Neural cell (in vitro differentiated cells): ENCODE data around the gene SFRP5. TPM values are rescaled to one million over a fixed set of nuclear protein-coding genes. Genes with fewer than 3 reads are reported as not detected.

ENCODE experiments used
- H2AFZ ChIP-seq: fragments of 200-600, 300-800 bp; sonication (generic), shearing (Covaris generic); 2 replicates; pipeline ENCODE4 v1.6.0; 2014; ENCODE audit warnings: low read depth, mild to moderate bottlenecking, antibody characterized with exemption, low read length, moderate library complexity
- H3F3A ChIP-seq: fragments of 200-600 bp; shearing (Covaris generic); 2 replicates; pipeline ENCODE4 v1.6.1; 2016; ENCODE audit warnings: mild to moderate bottlenecking, moderate library complexity, mixed read lengths, antibody characterized with exemption, low read length; ENCODE audit not compliant: insufficient read depth, poor library complexity, severe bottlenecking
- H3K27ac ChIP-seq: fragments of 200-600, 300-800 bp; sonication (generic), shearing (Covaris generic); 2 replicates; pipeline ENCODE4 v1.5.1; 2014; ENCODE audit warnings: mild to moderate bottlenecking, low read length, moderate library complexity
- H3K27me3 ChIP-seq: fragments of 300-800, 200-600 bp; sonication (generic), shearing (Covaris generic); 2 replicates; pipeline ENCODE4 v1.6.0; 2014; ENCODE audit warnings: mild to moderate bottlenecking, low read depth, low read length, moderate library complexity; ENCODE audit not compliant: insufficient read depth
- H3K36me3 ChIP-seq: fragments of 300-800, 200-600 bp; sonication (generic), shearing (Covaris generic); 2 replicates; pipeline ENCODE4 v1.5.1; 2014; ENCODE audit warnings: mild to moderate bottlenecking, antibody characterized with exemption, low read length, moderate library complexity; ENCODE audit not compliant: insufficient read depth
- H3K4me2 ChIP-seq: fragments of 300-800, 200-600 bp; sonication (generic), shearing (Covaris generic); 2 replicates; pipeline ENCODE4 v1.6.0; 2014; ENCODE audit warnings: mild to moderate bottlenecking, low read length
- H3K4me3 ChIP-seq: fragments of 300-800, 200-600 bp; sonication (generic), shearing (Covaris generic); 2 replicates; pipeline ENCODE4 v1.5.1; 2014; ENCODE audit warnings: mild to moderate bottlenecking, low read length, moderate library complexity
- H3K79me2 ChIP-seq: fragments of 200-600 bp; shearing (Covaris generic); replicated peaks from 2 replicates; pipeline ENCODE4 v1.6.0; 2014; ENCODE audit warnings: mild to moderate bottlenecking, low read length, moderate library complexity; ENCODE audit not compliant: insufficient read depth
- H3K9ac ChIP-seq: fragments of 300-800, 200-600 bp; sonication (generic), shearing (Covaris generic); 2 replicates; pipeline ENCODE4 v1.6.1; 2016; ENCODE audit warnings: mild to moderate bottlenecking, low read length, mixed read lengths
- H3K9me2 ChIP-seq: fragments of 200-600 bp; shearing (Covaris generic); 2 replicates; pipeline ENCODE4 v1.6.1; 2016; ENCODE audit warnings: mild to moderate bottlenecking, low read length, mixed read lengths; ENCODE audit not compliant: insufficient read depth
- H3K9me3 ChIP-seq: fragments of 200-600, 300-800 bp; sonication (generic), shearing (Covaris generic); 2 replicates; pipeline ENCODE4 v1.6.1; 2016; ENCODE audit warnings: mild to moderate bottlenecking, mixed run types, low read length, moderate library complexity, mixed read lengths
- H4K20me1 ChIP-seq: fragments of 200-600 bp; shearing (Covaris generic); 2 replicates; pipeline ENCODE4 v1.6.1; 2016; ENCODE audit warnings: mild to moderate bottlenecking, mixed run types; ENCODE audit not compliant: insufficient read depth
- EP300 ChIP-seq: fragments of 450-650 bp; conservative IDR thresholded peaks from 2 replicates; pipeline ENCODE4 v1.6.1; 2014; ENCODE audit warnings: antibody characterized with exemption, mild to moderate bottlenecking, moderate library complexity; ENCODE audit not compliant: poor library complexity, severe bottlenecking
- EZH2 ChIP-seq: fragments of 200-600, 300-800 bp; shearing (Covaris generic), sonication (generic); IDR thresholded peaks from 2 replicates; pipeline ENCODE4 v1.6.1; 2014; ENCODE audit warnings: antibody characterized with exemption, low read length, borderline replicate concordance, mild to moderate bottlenecking; ENCODE audit not compliant: insufficient read depth, poor library complexity, severe bottlenecking
- MXI1 ChIP-seq: fragments of 450-650 bp; conservative IDR thresholded peaks from 2 replicates; pipeline ENCODE4 v1.6.1; 2014; ENCODE audit warnings: antibody characterized with exemption, mild to moderate bottlenecking; ENCODE audit not compliant: poor library complexity, severe bottlenecking
- POLR2AphosphoS5 ChIP-seq: IDR thresholded peaks from 2 replicates; pipeline ENCODE4 v1.6.1; 2012
- RAD21 ChIP-seq: fragments of 450-650 bp; conservative IDR thresholded peaks from 2 replicates; pipeline ENCODE4 v1.6.1; 2014; ENCODE audit warnings: antibody characterized with exemption, mild to moderate bottlenecking, moderate library complexity
- SMC3 ChIP-seq: fragments of 450-650 bp; conservative IDR thresholded peaks from 2 replicates; pipeline ENCODE4 v1.6.1; 2014; ENCODE audit warnings: antibody characterized with exemption, mild to moderate bottlenecking, moderate library complexity; ENCODE audit not compliant: poor library complexity
- TAF1 ChIP-seq: IDR thresholded peaks from 2 replicates; pipeline ENCODE4 v1.6.1; 2012; ENCODE audit warnings: low read depth
- polyA plus RNA-seq: library from polyadenylated mRNA; depleted of rRNA; stranded (reverse); fragments of >200 nt; gene quantifications from 2 replicates; pipeline ENCODE4 v1.2.3, GENCODE V29; 2014
- TF ChIP-seq, protein P1 (sequence below): fragments of 450-650 bp; IDR thresholded peaks from 2 replicates; pipeline ENCODE4 v1.5.1; 2014; ENCODE audit warnings: antibody characterized with exemption, mild to moderate bottlenecking, moderate library complexity; ENCODE audit not compliant: poor library complexity, severe bottlenecking
- TF ChIP-seq, protein P2 (sequence below): IDR thresholded peaks from 2 replicates; pipeline ENCODE4 v1.6.1; 2012; ENCODE audit warnings: borderline replicate concordance

The SFRP5 gene
- polyA plus RNA-seq, 1 donor from 2014 or later: 1.2 TPM

DNA sequence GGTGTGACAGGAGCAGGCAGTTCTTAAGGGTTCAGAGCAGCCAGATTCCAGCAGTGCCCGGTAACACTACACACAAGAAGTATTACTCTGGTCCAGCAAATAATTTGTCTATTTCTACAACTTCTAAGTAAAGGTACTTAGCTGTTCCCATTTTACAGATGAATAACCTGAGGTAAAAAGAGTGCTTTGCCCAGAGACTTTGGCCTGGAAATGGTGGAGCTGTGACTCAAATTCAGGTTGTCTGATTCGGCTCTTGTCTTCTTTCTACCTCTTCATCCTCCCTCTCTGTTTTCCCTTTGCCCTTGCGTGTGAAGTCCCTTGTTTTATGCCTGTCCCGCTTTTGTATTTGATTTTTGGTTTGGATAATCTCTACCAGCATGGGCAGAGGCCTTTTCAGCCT, 17.1 kb downstream of the SFRP5 start:
- H2AFZ ChIP-seq: no peak overlapping the region
- H3K27ac ChIP-seq: no peak overlapping the region
- H4K20me1 ChIP-seq: no peaks in the 10 kb centered on the region
- no peaks in the 10 kb centered on the region for H3K79me2 ChIP-seq
- no peaks in the 10 kb centered on the region for H3F3A ChIP-seq
- no peak overlapping the region for H3K9ac ChIP-seq
- H3K27me3 ChIP-seq: no peaks in the 10 kb centered on the region
- no peak overlapping the region for H3K4me2 ChIP-seq
- peaks cover 16% of the 10 kb centered on the region for H3K36me3 ChIP-seq
- H3K9me3 ChIP-seq: no peaks in the 10 kb centered on the region
- H3K4me3 ChIP-seq: no peak overlapping the region
- no peaks in the 10 kb centered on the region for H3K9me2 ChIP-seq
- TF ChIP-seq, protein P1, sequence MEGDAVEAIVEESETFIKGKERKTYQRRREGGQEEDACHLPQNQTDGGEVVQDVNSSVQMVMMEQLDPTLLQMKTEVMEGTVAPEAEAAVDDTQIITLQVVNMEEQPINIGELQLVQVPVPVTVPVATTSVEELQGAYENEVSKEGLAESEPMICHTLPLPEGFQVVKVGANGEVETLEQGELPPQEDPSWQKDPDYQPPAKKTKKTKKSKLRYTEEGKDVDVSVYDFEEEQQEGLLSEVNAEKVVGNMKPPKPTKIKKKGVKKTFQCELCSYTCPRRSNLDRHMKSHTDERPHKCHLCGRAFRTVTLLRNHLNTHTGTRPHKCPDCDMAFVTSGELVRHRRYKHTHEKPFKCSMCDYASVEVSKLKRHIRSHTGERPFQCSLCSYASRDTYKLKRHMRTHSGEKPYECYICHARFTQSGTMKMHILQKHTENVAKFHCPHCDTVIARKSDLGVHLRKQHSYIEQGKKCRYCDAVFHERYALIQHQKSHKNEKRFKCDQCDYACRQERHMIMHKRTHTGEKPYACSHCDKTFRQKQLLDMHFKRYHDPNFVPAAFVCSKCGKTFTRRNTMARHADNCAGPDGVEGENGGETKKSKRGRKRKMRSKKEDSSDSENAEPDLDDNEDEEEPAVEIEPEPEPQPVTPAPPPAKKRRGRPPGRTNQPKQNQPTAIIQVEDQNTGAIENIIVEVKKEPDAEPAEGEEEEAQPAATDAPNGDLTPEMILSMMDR: no peak
- no peak for TF ChIP-seq EP300
- no peak for TF ChIP-seq SMC3
- no peak for TF ChIP-seq EZH2
- TF ChIP-seq RAD21: no peak
- TF ChIP-seq, protein P2, sequence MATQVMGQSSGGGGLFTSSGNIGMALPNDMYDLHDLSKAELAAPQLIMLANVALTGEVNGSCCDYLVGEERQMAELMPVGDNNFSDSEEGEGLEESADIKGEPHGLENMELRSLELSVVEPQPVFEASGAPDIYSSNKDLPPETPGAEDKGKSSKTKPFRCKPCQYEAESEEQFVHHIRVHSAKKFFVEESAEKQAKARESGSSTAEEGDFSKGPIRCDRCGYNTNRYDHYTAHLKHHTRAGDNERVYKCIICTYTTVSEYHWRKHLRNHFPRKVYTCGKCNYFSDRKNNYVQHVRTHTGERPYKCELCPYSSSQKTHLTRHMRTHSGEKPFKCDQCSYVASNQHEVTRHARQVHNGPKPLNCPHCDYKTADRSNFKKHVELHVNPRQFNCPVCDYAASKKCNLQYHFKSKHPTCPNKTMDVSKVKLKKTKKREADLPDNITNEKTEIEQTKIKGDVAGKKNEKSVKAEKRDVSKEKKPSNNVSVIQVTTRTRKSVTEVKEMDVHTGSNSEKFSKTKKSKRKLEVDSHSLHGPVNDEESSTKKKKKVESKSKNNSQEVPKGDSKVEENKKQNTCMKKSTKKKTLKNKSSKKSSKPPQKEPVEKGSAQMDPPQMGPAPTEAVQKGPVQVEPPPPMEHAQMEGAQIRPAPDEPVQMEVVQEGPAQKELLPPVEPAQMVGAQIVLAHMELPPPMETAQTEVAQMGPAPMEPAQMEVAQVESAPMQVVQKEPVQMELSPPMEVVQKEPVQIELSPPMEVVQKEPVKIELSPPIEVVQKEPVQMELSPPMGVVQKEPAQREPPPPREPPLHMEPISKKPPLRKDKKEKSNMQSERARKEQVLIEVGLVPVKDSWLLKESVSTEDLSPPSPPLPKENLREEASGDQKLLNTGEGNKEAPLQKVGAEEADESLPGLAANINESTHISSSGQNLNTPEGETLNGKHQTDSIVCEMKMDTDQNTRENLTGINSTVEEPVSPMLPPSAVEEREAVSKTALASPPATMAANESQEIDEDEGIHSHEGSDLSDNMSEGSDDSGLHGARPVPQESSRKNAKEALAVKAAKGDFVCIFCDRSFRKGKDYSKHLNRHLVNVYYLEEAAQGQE: no peak

DNA sequence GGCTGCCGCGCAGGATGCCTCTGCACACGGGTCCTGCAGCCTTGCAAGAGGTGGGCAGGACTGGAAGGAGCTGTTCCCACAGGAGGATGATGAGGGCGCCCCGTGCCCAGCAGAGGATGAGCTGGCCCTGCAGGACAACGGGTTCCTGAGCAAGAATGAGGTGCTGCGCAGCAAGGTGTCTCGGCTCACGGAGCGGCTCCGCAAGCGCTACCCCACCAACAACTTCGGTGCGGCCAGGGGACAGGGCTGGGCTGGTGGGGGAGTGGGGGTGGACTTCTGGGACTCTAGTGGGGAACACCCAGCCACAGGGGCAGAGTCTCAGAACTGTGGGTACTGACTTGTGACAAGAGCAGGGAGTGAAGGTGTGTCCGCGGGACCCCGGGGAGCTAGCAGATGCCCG, 18.8 kb downstream of the SFRP5 start:
- no peak for TF ChIP-seq EP300
- TF ChIP-seq, protein P1: no peak
- TF ChIP-seq RAD21: no peak
- TF ChIP-seq, protein P2: no peak
- TF ChIP-seq TAF1: no peak
- TF ChIP-seq SMC3: no peak
- TF ChIP-seq EZH2: no peak
- TF ChIP-seq POLR2AphosphoS5: no peak
- TF ChIP-seq MXI1: no peak
- no peaks in the 10 kb centered on the region for H3K9me2 ChIP-seq
- H3K79me2 ChIP-seq: no peaks in the 10 kb centered on the region
- no peaks in the 10 kb centered on the region for H3F3A ChIP-seq
- H4K20me1 ChIP-seq: no peaks in the 10 kb centered on the region
- no peak overlapping the region for H3K4me3 ChIP-seq
- H3K9me3 ChIP-seq: no peaks in the 10 kb centered on the region
- H3K4me2 ChIP-seq: no peak overlapping the region
- no peak overlapping the region for H3K27ac ChIP-seq
- peaks cover 16% of the 10 kb centered on the region for H3K36me3 ChIP-seq
- H3K27me3 ChIP-seq: no peaks in the 10 kb centered on the region
- no peak overlapping the region for H3K9ac ChIP-seq
- H2AFZ ChIP-seq: no peak overlapping the region
